Tibial nerve (tissue), 4 donors: Measurements from ENCODE around the gene TMEM266.

ENCODE experiments used
- EP300 ChIP-seq, 2 donors: sonication (generic); formaldehyde crosslinking; IDR thresholded peaks; one replicate each; pipeline ENCODE4 v1.6.1; 2017; ENCODE audit warnings: antibody characterized with exemption in 2 of 2, mild to moderate bottlenecking in 1 of 2
- TF ChIP-seq, protein P1 (sequence below), 5 experiments: fragments of 200-600 bp in 3 of 5; fragments of 450-650 bp in 2 of 5; sonication (generic) in 3 of 5; IDR thresholded peaks; one replicate each; pipeline ENCODE4 v1.5.1; 2016 to 2019; ENCODE audit warnings: antibody characterized with exemption in 5 of 5, mild to moderate bottlenecking in 3 of 5, moderate library complexity in 2 of 5

GRCh38 chr15:76233921-76234320 lies 174.1 kb downstream of the TMEM266 start:
- TF ChIP-seq, protein P1, sequence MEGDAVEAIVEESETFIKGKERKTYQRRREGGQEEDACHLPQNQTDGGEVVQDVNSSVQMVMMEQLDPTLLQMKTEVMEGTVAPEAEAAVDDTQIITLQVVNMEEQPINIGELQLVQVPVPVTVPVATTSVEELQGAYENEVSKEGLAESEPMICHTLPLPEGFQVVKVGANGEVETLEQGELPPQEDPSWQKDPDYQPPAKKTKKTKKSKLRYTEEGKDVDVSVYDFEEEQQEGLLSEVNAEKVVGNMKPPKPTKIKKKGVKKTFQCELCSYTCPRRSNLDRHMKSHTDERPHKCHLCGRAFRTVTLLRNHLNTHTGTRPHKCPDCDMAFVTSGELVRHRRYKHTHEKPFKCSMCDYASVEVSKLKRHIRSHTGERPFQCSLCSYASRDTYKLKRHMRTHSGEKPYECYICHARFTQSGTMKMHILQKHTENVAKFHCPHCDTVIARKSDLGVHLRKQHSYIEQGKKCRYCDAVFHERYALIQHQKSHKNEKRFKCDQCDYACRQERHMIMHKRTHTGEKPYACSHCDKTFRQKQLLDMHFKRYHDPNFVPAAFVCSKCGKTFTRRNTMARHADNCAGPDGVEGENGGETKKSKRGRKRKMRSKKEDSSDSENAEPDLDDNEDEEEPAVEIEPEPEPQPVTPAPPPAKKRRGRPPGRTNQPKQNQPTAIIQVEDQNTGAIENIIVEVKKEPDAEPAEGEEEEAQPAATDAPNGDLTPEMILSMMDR (IDR thresholded peaks at IDR 0.05): no peak
- no peak for TF ChIP-seq EP300 (IDR thresholded peaks at IDR 0.05)
